ENCODE data around the gene DIAPH3. TPM values are rescaled to one million over a fixed set of nuclear protein-coding genes. Genes with fewer than 3 reads are reported as not detected.

Gene DIAPH3
- total RNA-seq, 2 experiments from 2014 or later: 0.08 to 0.11 TPM

GRCh38 chr13:60155978-60156377, 7.8 kb downstream of the DIAPH3 start:
- H3K27me3 Mint-ChIP-seq: no peaks in the 10 kb centered on the region
- intact Hi-C loops (cut with DNase I, micrococcal nuclease): no loop called here
- no peaks in the 10 kb centered on the region for H3K4me1 ChIP-seq (ENCODE audit: insufficient read depth, low read length)
- H3K9me3 ChIP-seq (ENCODE audit: control insufficient read depth in 1 of 2, insufficient read depth in 1 of 2, low read length in 2 of 2): no peaks in the 10 kb centered on the region
- peak in 1 of 14 experiments; percentile 8 for DNase-seq
- H3K4me1 Mint-ChIP-seq (ENCODE audit: low read depth): no peaks in the 10 kb centered on the region
- no peak overlapping the region for H3K27ac ChIP-seq (ENCODE audit: low read depth in 1 of 2, low read length in 2 of 2)
- ChIA-PET POLR2A (no interaction called here), CTCF (no interaction called here)
- H3K36me3 ChIP-seq (ENCODE audit: insufficient read depth, low read length): no peaks in the 10 kb centered on the region
- ATAC-seq (ENCODE audit: poor library complexity): no peak
- no peaks in the 10 kb centered on the region for H3K27me3 ChIP-seq (ENCODE audit: control insufficient read depth in 1 of 2, insufficient read depth in 2 of 2, low read length in 2 of 2)
- no peak overlapping the region for H3K27ac Mint-ChIP-seq
- H3K4me3 Mint-ChIP-seq: no peak overlapping the region
- no peaks in the 10 kb centered on the region for H3K9me3 Mint-ChIP-seq
- H3K36me3 Mint-ChIP-seq (ENCODE audit: low read depth): no peaks in the 10 kb centered on the region
- H3K4me3 ChIP-seq (ENCODE audit: low read length): no peak overlapping the region
- TF ChIP-seq CTCF (IDR thresholded peaks at IDR 0.05): no peak

GRCh38 chr13:60152904-60153303, 10.8 kb downstream of the DIAPH3 start:
- Histone ChIP-seq H3K27me3 (ENCODE audit: control insufficient read depth in 1 of 2, insufficient read depth in 2 of 2, low read length in 2 of 2) (no peaks in the 10 kb centered on the region), H3K9me3 (ENCODE audit: control insufficient read depth in 1 of 2, insufficient read depth in 1 of 2, low read length in 2 of 2) (no peaks in the 10 kb centered on the region), H3K4me1 (ENCODE audit: insufficient read depth, low read length) (no peaks in the 10 kb centered on the region), H3K27ac (ENCODE audit: low read depth in 1 of 2, low read length in 2 of 2) (no peak overlapping the region), H3K4me3 (ENCODE audit: low read length) (no peak overlapping the region), H3K36me3 (ENCODE audit: insufficient read depth, low read length) (no peaks in the 10 kb centered on the region)
- Mint-ChIP-seq H3K27me3 (no peaks in the 10 kb centered on the region), H3K4me3 (no peak overlapping the region), H3K36me3 (ENCODE audit: low read depth) (no peaks in the 10 kb centered on the region), H3K4me1 (ENCODE audit: low read depth) (no peaks in the 10 kb centered on the region), H3K9me3 (no peaks in the 10 kb centered on the region), H3K27ac (no peak overlapping the region)
- no peak for TF ChIP-seq CTCF (IDR thresholded peaks at IDR 0.05)
- ChIA-PET CTCF (no interaction called here), POLR2A (no interaction called here)
- ATAC-seq (ENCODE audit: poor library complexity) (no peak), DNase-seq (no peak)
- intact Hi-C loops (cut with DNase I, micrococcal nuclease): no loop called here

GRCh38 chr13:60152114-60152513, 11.6 kb downstream of the DIAPH3 start:
- ChIA-PET CTCF (no interaction called here), POLR2A (no interaction called here)
- no peaks in the 10 kb centered on the region for H3K4me1 Mint-ChIP-seq (ENCODE audit: low read depth)
- Histone ChIP-seq H3K4me3 (ENCODE audit: low read length) (no peak overlapping the region), H3K27me3 (ENCODE audit: control insufficient read depth in 1 of 2, insufficient read depth in 2 of 2, low read length in 2 of 2) (no peaks in the 10 kb centered on the region), H3K27ac (ENCODE audit: low read depth in 1 of 2, low read length in 2 of 2) (no peak overlapping the region), H3K9me3 (ENCODE audit: control insufficient read depth in 1 of 2, insufficient read depth in 1 of 2, low read length in 2 of 2) (no peaks in the 10 kb centered on the region), H3K4me1 (ENCODE audit: insufficient read depth, low read length) (no peaks in the 10 kb centered on the region), H3K36me3 (ENCODE audit: insufficient read depth, low read length) (no peaks in the 10 kb centered on the region)
- H3K36me3 Mint-ChIP-seq (ENCODE audit: low read depth): no peaks in the 10 kb centered on the region
- no peak overlapping the region for H3K27ac Mint-ChIP-seq
- no peaks in the 10 kb centered on the region for H3K9me3 Mint-ChIP-seq
- DNase-seq (no peak), ATAC-seq (ENCODE audit: poor library complexity) (no peak)
- intact Hi-C loops (cut with DNase I, micrococcal nuclease): no loop called here
- no peak overlapping the region for H3K4me3 Mint-ChIP-seq
- no peak for TF ChIP-seq CTCF (IDR thresholded peaks at IDR 0.05)
- no peaks in the 10 kb centered on the region for H3K27me3 Mint-ChIP-seq

Data from CD4-positive, alpha-beta T cell (primary cell).